Measurements from ENCODE around the gene SMOC1.

GRCh38 chr14:70080076-70080475 is 200.9 kb downstream of the SMOC1 start:
- TF ChIP-seq ZBTB33 (CRISPR knock-in tag; IDR thresholded peaks at IDR 0.05) (no peak), NBN (IDR thresholded peaks at IDR 0.05; ENCODE audit: low read depth) (no peak), ZNF232 (CRISPR knock-in tag; IDR thresholded peaks at IDR 0.05) (no peak)
- TF ChIP-seq, protein P1, sequence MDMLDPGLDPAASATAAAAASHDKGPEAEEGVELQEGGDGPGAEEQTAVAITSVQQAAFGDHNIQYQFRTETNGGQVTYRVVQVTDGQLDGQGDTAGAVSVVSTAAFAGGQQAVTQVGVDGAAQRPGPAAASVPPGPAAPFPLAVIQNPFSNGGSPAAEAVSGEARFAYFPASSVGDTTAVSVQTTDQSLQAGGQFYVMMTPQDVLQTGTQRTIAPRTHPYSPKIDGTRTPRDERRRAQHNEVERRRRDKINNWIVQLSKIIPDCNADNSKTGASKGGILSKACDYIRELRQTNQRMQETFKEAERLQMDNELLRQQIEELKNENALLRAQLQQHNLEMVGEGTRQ (CRISPR knock-in tag; IDR thresholded peaks at IDR 0.05) = no peak
